Measurements from ENCODE around the gene IGLL5. TPM values are rescaled to one million over a fixed set of nuclear protein-coding genes. Genes with fewer than 3 reads are reported as not detected.

IGLL5 gene
- total RNA-seq, 1 donor from 2014 or later, result not detected

DNA sequence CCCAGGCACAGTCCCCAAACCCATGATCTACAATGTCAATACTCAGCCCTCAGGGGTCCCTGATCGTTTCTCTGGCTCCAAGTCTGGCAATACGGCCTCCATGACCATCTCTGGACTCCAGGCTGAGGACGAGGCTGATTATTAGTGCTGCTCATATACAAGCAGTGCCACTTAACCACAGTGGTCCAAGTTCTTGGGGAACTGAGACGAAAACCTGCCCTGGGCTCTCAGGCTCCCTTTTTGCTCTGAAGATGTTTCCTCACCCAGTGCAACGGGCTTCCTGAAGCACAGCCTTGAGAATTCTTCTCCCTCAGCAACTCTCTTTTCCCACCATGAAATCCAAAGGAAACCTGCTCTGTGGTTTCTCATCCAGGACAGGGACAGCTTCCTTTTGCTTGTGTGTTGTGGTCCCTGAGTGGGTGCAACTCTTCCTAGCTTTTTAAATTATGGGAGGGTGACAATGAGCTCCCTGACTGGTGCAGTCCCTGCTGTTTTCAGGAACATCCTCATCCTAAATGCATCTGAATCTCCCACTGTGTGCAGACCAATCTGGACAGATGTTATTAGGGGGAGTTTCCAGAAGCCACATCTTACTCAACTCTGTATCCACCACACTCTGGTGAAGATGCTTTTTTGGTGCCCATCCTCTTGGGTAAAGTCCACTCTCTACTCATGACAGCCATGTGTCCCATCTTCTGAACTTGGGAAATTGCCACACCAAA is 30.6 kb upstream of the IGLL5 start:
- intact Hi-C loops (cut with DNase I), result no loop called here
- DNase-seq (ENCODE audit: missing footprints) (no peak), ATAC-seq (no peak)

DNA sequence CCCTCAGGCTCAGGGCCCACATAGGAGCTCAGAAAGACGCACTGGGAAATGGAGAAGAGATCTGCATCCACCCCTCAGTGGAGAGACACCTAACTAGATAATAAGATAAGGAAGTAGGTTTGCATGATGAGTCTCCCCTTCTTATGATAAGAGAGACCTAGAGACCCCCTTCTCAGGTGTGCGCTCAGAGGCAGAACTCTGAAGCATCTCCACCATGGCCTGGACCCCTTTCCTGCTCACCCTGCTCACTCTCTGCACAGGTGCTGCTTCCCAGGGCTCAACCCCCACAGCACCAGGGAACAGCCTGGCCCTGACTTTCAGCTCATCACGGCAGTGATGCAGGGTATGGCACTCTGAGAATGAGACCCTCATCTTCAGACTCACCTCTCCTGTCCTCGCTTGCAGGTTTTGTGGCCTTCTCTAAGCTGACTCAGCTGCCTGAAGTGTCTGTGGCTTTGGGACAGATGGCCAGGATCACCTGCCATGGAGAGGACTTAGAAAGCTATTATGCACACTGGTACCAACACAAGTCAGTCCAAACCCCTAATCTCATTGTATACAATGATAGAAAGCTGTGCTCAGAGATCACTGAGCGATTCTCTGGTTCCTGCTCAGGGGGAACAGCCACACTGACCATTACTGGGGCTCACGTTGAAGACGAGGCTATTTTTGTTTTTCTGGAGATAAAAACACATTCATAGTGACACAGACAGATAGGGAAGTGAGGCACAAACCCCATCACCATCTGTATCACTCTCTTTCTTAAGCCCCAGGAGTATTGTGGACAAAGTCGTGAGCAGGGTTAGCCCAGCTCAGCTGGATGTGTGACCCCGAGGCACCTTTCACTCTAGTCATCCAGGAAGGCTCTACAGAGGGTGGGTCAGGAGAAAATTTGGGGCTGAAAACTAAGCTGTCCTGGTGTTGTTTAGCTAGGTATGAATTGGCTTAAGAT is 29.7 kb upstream of the IGLL5 start:
- DNase-seq (ENCODE audit: missing footprints) (no peak), ATAC-seq (no peak)
- intact Hi-C loops (cut with DNase I), result no loop called here

DNA sequence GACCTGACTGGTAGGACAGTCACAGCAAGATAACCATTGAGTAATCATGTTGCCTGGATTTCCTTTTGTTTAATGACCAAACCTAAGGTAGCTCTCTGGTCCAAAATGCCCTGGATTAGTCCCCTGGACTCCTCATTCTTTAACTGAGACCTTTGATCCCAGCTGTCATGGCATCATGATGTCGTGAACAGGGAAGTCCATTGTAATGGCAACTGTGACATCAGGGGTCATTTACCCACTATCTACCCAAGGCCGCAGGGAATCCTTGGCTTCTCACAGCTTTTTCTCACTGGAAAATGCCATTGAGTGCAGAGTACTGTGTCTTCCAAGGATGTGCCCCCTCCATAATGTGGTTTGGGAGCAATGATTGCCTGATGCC is 29.1 kb upstream of the IGLL5 start:
- no peak for ATAC-seq
- intact Hi-C loops (cut with DNase I), result no loop called here
- DNase-seq (ENCODE audit: missing footprints), result no peak

DNA sequence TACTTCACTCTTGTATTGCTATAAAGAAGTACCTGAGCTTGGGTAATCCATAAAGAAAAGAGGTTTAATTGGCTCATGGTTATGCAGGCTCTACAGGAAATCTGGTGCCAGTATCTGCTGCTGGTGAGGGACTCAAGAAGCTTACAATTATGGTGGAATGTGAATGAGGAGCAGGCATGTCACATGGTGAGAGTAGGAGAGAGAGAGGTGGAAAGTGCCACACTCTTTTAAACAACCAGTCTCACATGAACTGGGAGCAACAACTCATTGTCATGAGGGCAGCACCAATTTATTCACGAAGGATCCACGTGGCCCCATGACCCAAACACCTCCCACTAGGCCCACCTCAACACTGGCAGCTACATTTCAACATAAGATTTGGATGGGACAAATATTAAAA is 24.6 kb upstream of the IGLL5 start:
- ATAC-seq, result no peak
- intact Hi-C loops (cut with DNase I), result no loop called here

DNA sequence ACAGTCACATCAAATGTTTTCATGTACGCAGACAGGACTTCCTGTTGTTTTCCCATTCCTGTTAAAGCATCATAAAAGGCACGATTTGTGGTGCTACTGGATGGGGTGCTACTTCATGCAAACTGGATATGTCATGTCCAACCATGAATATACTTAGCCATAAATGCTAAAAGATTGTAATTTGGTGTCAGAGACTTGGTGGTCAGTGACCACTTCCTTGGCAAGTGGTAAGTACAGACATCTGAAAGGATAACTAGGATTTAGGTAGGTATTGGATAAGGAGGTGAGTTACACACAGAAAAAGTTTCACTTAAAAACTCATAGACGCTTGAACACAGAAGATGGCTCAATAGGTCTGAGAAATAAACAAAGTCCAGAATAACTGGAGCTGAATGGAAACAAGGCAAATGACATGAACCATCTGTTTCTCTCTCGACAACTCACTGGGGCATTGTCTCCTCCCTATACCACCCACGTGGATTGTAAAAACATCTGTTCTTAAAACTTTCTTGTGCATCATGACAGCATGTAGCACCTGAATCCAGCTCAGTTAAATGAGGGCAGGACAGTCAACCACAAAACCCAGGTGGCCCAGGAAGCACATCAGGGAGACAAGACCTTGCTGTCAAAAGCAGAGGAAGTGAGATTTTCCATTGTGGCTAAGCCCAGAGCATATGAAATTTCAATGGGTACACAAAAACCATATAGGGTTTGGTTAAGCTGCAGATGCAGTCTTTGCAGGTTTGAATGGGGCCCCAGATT is 22.1 kb upstream of the IGLL5 start:
- DNase-seq (ENCODE audit: missing footprints), result no peak
- intact Hi-C loops (cut with DNase I), result no loop called here
- peak; percentile 69 for ATAC-seq

More for the DNA sequence above, 24.6 kb upstream of the IGLL5 start:
- no peak for DNase-seq (ENCODE audit: missing footprints)

DNA sequence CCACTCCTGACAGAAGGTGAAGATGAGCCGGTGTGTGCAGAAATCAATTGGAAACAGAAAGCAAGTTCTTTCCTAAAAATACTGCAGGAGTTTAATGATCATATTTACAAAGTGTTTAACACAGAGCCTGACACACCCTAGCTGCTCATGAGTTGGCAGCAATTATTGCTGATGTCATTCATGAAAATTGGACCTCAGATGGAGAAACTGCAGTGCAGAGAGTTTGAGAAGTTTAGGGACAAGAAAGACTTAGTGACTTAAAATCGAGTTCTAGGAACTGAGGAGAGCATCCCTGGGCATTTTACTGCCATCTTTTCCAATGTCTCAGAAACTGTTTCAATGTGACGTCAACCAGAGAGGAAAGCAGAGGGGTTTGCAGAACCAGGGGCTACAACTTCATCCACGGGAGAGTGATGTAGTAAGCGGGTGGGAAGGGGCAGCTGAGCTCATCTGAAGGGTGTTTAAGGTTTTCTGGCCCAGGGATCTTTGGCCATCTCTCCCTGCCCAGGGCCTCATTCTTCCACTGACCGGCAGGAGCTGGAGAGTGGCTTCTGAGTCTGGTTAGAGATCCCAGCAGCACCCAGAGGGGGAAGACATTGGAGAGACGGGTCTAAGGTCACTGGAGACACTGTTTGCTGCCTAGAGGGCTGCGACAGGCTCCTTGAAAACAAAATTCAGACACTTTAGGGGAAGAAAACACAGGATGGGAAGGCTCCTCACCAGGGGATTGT is 21.1 kb upstream of the IGLL5 start:
- peak; percentile 82 for ATAC-seq
- no peak for DNase-seq (ENCODE audit: missing footprints)
- intact Hi-C loops (cut with DNase I), result no loop called here

DNA sequence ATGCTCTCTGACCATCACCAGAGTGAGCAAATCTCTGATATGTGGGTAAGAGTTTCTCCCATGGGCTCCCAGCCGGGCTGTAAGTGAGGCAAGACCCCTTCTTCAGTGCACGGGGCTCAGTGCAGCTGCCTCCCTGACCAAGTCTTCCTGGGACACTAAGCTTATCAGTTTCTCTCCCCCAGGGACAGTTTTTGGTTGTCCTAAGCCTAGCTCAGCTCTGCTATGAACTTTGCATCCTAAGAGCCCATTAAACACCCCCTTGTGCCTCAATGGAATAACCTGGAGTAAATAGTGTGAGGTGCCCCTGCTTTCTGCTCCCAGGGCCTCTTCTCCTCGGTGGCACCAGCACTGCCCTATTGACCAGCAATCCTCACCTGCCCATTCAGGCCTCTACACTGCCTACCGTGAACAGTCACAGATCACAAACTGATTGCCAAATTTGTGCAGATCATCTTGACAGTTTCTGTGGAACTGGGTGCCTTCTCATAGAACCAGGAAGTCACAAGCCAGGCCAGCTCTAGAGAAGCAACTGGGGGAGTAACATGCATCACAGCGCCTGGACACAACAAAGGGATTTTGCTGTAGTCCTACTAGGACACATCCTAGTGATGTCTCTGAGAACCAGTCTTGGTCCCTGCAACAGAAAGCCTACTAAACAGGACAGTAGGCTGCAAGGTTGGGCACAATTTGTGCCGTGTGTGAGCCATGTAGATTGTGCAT is 19.5 kb upstream of the IGLL5 start:
- ATAC-seq, result no peak
- DNase-seq (ENCODE audit: missing footprints), result no peak
- intact Hi-C loops (cut with DNase I), result no loop called here

DNA sequence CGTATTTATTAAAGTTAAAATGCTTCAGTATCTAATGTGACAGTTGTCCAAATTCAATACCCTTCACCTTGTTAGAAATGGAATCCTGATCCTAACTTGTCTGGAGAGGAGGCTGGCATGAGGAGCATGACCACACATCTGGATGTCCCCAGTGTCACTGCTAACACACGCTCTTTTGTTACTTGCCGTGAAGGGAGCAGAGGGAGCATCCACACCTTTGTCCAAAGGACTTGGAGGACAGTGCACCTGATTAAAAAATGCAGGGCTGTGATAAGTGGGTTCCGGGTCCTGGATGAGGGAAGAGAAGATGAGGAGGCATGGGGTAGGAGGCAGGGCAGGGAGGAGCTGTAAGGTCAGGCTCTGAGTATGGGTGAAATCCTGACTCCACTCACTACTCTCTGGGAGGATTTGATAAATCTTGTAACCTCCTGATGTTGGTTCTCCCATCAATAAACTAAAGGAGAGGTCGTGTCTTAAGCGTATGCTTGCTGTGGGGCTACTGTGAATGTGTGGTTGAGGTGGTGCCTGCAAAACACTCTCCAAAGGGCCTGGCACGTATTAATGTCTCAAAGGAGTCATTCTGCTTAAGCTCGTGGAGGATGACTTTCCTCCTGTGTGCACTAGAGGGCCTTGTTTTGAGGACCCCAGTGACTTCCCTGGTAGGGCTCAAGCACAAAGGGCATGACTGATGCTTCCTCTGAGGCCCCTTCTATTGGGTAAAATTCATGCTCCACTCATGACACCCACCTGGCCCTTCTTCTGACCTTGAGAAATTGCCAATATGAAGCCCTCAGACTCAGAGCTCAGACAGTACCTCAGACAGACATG is 16.8 kb upstream of the IGLL5 start:
- ATAC-seq (no peak), DNase-seq (ENCODE audit: missing footprints) (no peak)
- intact Hi-C loops (cut with DNase I), result no loop called here

DNA sequence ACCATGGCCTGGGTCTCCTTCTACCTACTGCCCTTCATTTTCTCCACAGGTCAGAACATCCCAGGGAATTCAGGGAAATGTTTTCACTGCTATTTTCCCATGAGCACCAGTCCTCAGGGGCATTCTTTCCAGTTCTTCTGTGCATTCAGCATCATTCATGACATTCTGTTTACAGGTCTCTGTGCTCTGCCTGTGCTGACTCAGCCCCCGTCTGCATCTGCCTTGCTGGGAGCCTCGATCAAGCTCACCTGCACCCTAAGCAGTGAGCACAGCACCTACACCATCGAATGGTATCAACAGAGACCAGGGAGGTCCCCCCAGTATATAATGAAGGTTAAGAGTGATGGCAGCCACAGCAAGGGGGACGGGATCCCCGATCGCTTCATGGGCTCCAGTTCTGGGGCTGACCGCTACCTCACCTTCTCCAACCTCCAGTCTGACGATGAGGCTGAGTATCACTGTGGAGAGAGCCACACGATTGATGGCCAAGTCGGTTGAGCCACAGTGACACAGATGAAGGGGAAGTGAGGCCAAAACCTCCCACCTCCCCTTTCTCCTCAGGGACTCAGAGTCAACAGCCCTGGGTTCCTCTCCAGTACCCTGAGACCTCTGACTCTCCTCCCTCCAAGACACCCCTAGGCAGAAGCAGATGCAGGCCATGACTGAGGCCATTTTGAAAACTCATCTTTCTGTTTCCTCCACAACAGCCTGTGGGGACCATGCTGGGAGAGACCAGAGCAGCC is 15.9 kb upstream of the IGLL5 start:
- DNase-seq (ENCODE audit: missing footprints) (no peak), ATAC-seq (no peak)
- intact Hi-C loops (cut with DNase I), result no loop called here

DNA sequence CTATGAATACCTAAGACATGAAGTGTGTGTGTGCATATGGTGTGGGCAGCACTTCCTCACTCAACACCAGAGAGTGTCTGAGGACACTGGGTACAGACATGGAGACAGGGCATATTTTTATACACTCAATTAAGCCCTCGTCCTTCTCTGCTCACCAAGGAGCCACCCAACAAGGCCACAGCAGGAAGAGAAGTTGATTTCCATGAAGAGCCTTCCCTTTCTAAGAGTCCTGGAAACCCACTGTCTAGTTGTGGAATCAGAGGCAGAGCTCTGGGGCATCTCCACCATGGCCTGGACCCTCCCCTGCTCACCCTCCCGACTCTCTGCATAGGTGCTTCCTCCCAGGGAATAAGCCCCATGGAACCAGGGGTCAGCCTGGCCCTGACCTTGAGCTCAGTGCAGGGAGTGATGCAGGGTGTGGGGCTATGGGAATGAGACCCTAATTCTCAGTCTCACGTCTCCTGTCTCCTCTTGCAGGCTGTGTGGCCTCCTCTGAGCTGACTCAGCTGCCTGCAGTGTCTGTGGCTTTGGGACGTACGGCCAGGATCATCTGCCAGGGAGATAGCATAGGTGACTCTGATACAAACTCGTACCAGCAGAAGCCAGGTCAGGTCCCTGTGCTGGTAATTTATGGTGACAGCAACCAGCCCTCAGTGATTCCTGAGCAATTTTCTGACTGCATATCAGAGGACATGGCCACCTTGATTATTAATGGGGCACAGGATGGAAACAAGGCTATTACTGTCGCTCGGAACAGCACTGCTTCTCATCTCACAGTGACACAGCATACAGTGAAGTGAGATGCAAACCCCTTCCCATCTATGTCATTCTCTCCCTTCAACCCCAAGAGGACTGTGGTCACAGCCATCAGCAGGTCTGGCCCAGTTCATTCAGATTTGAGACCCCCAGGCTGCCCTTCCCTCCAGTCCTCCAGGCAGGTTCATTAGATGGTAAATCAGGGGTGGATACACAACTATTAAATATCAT is 14.6 kb upstream of the IGLL5 start:
- intact Hi-C loops (cut with DNase I), result no loop called here

DNA sequence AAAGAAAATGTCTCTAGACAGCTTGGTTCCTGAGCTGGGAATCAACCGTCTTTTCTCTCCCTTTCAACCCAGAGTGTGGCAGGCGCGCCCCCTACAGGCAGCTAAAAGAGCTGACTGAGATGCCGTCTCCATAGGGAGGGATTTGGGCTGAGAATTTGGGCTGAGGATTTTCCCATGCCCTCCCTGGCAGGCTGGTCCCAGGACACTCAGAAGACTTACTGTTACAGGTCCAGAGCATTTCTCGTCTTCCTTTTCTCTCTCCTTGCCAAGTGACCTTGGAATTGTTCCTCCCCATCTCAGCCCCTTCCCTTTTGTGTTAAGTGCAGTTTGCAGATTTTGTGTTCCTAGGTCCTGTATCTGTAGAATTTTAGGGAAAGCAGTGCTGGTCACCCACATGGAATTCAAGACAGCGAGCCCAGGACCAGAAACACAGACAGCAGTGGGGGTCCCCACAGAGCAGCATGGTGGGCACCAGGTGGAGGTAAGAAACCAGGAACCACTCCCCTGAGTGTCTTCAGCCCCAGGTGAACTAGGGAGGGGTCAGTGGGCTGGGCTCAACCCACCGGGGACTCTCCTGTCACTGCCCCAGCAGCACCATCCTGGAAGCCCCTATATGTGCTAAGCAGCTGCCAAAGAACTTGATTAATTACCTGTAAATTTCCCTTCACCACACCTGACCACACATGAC is 9.9 kb upstream of the IGLL5 start:
- intact Hi-C loops (cut with DNase I), result no loop called here
- no peak for DNase-seq (ENCODE audit: missing footprints)
- ATAC-seq, result no peak

More for the DNA sequence above, 14.6 kb upstream of the IGLL5 start:
- no peak for ATAC-seq
- DNase-seq (ENCODE audit: missing footprints), result no peak

DNA sequence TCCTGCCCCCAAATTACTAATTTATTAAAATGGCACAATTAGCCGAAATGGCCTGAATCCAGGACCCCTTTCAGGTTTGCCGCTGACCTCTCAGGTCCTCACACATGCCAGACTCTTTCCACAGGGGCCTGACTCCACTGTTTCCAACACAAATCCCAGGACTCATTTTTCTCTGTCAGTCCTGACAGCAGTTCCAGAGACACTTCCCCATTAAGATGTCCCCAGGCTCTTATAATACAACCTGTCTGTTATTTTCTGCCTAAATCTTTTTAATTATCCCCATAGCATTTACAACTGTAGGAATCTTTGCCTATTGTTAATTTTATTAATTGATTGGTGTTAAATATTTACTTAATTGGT is 9.4 kb upstream of the IGLL5 start:
- ATAC-seq, result no peak
- DNase-seq (ENCODE audit: missing footprints), result no peak
- intact Hi-C loops (cut with DNase I), result no loop called here

DNA sequence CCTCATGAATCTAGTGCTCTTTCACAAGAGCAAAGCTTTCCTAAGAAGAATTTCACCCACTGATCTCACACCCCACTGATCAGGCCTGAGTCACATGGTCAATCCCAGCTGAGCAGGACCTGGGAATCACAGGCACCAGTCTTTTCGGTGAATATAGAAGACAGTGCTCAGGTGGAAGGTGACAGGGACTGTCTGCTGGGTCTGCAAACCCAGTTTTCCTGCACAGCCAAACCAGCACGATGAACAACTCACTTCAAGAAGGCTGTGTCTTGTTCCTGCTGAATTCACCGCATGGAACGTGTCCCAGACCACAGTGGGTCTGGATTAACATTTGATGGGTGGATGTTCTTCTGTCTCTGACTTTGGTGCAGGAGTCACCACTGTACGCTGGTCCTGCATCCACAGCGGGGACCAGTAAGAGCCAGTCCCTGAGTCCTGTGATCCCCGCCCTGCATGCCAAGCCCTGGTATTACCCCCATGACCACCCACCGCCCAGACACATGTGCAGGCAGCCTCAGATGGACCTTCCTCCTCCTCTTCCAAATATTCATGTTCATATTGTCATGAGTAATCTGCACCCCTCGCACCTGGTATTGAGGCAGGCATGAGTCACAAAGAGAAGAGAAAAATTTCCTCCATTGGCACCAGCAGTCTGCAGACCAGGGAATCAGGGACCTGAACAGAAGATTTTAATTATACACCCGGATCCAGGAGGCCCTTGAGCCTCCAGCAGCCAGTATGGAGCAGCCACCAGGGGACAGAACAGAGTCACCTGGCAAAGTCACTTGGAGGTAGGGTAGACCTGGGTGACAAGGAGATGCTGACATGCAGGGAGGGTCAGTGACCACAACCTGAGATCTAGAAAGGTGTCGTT is 8.6 kb upstream of the IGLL5 start:
- no peak for ATAC-seq
- intact Hi-C loops (cut with DNase I), result no loop called here
- DNase-seq (ENCODE audit: missing footprints), result no peak

DNA sequence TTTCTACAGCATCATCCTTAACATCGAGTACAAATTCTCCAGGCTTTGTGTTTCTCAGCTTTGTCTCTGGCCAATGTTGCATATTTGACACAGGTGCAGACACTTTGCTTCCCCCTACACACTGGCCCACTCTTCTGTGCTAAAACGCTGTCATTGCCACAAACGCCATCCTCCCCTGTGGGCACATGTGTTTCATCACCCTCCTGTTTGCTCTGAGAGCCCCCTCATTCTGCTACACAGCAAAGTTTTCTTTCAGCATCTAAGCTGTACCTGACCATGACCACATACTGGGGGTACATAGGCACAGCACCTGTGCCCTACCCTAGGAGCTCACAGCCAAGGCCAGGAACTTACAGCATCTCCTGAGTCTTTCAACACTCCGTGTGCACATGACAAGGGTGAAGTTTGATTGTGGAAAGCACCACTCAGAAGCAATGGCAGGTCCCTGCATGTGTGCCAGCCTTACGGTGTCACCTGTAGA is 7.9 kb upstream of the IGLL5 start:
- intact Hi-C loops (cut with DNase I), result no loop called here
- DNase-seq (ENCODE audit: missing footprints), result no peak
- no peak for ATAC-seq

Data from Right ventricle myocardium inferior (tissue), 1 donor.